ENCODE measurements around the gene ASAP2. TPM values are rescaled to one million over a fixed set of nuclear protein-coding genes. Genes with fewer than 3 reads are reported as not detected.

The ASAP2 gene
- total RNA-seq, 1 donor from 2014 or later: 60.7 TPM

- H3K36me3 Mint-ChIP-seq (ENCODE audit: low read depth): no peaks in the 10 kb centered on the region
- H3K4me3 Mint-ChIP-seq (ENCODE audit: unreplicated experiment): no peak overlapping the region
- no peaks in the 10 kb centered on the region for H3K27me3 Mint-ChIP-seq (ENCODE audit: low read depth)
- H3K9me3 Mint-ChIP-seq (ENCODE audit: low read depth): no peaks in the 10 kb centered on the region
- DNase-seq (ENCODE audit: low spot score): no peak
- no peak for TF ChIP-seq CTCF (IDR thresholded peaks at IDR 0.05)
- H3K4me1 Mint-ChIP-seq (ENCODE audit: low read depth): peaks cover 92% of the 10 kb centered on the region
- H3K27ac Mint-ChIP-seq (ENCODE audit: unreplicated experiment): peak overlapping the region; percentile 85
Measured at GRCh38 chr2:9260464-9260918, 53.9 kb downstream of the ASAP2 start.

- Mint-ChIP-seq H3K4me1 (ENCODE audit: low read depth) (peaks cover 86% of the 10 kb centered on the region), H3K36me3 (ENCODE audit: low read depth) (no peaks in the 10 kb centered on the region), H3K27ac (ENCODE audit: unreplicated experiment) (peak overlapping the region; percentile 85), H3K9me3 (ENCODE audit: low read depth) (no peaks in the 10 kb centered on the region), H3K4me3 (ENCODE audit: unreplicated experiment) (no peak overlapping the region), H3K27me3 (ENCODE audit: low read depth) (no peaks in the 10 kb centered on the region)
- DNase-seq (ENCODE audit: low spot score): no peak
- no peak for TF ChIP-seq CTCF (IDR thresholded peaks at IDR 0.05)
Measured at GRCh38 chr2:9261231-9261883, 54.7 kb downstream of the ASAP2 start.

GRCh38 chr2:9262671-9263171, 56.1 kb downstream of the ASAP2 start:
- Mint-ChIP-seq H3K9me3 (ENCODE audit: low read depth) (no peaks in the 10 kb centered on the region), H3K36me3 (ENCODE audit: low read depth) (no peaks in the 10 kb centered on the region), H3K27me3 (ENCODE audit: low read depth) (no peaks in the 10 kb centered on the region), H3K4me3 (ENCODE audit: unreplicated experiment) (peak overlapping the region; percentile 50), H3K4me1 (ENCODE audit: low read depth) (peaks cover 80% of the 10 kb centered on the region), H3K27ac (ENCODE audit: unreplicated experiment) (peak overlapping the region; percentile 86)
- TF ChIP-seq CTCF (IDR thresholded peaks at IDR 0.05): no peak
- no peak for DNase-seq (ENCODE audit: low spot score)

- Mint-ChIP-seq H3K4me3 (ENCODE audit: unreplicated experiment) (peak overlapping the region; percentile 50), H3K27ac (ENCODE audit: unreplicated experiment) (peak overlapping the region; percentile 86), H3K36me3 (ENCODE audit: low read depth) (no peaks in the 10 kb centered on the region), H3K9me3 (ENCODE audit: low read depth) (no peaks in the 10 kb centered on the region), H3K27me3 (ENCODE audit: low read depth) (no peaks in the 10 kb centered on the region), H3K4me1 (ENCODE audit: low read depth) (peaks cover 81% of the 10 kb centered on the region)
- no peak for TF ChIP-seq CTCF (IDR thresholded peaks at IDR 0.05)
- no peak for DNase-seq (ENCODE audit: low spot score)
Measured at GRCh38 chr2:9263428-9263827, 56.8 kb downstream of the ASAP2 start.

GRCh38 chr2:9264301-9264700, 57.7 kb downstream of the ASAP2 start:
- Mint-ChIP-seq H3K9me3 (ENCODE audit: low read depth) (no peaks in the 10 kb centered on the region), H3K4me3 (ENCODE audit: unreplicated experiment) (no peak overlapping the region), H3K36me3 (ENCODE audit: low read depth) (no peaks in the 10 kb centered on the region), H3K27me3 (ENCODE audit: low read depth) (no peaks in the 10 kb centered on the region), H3K27ac (ENCODE audit: unreplicated experiment) (peak overlapping the region; percentile 78), H3K4me1 (ENCODE audit: low read depth) (peaks cover 80% of the 10 kb centered on the region)
- DNase-seq (ENCODE audit: low spot score): no peak
- no peak for TF ChIP-seq CTCF (IDR thresholded peaks at IDR 0.05)

Data from chondrocyte (in vitro differentiated cells).